H1 (cell line): ENCODE results near the gene KLF9. TPM values are rescaled to one million over a fixed set of nuclear protein-coding genes. Genes with fewer than 3 reads are reported as not detected.
A peak's percentile ranks its signal among the peaks of the same experiment; 100 is the strongest.

ENCODE experiments used
- ASH2L ChIP-seq: fragments of 200-600, 300-600 bp; sonication (generic); IDR thresholded peaks from one replicate; pipeline ENCODE4 v1.7.1; 2017; ENCODE audit warnings: low read length
- BACH1 ChIP-seq: IDR thresholded peaks from 2 replicates; pipeline ENCODE4 v1.6.1; 2012; ENCODE audit warnings: low read length, improper control_type of control experiment
- CBX8 ChIP-seq: fragments of 300-800, 300-1000 bp; sonication (generic); IDR thresholded peaks from 2 replicates; pipeline ENCODE4 v1.7.1; 2016; ENCODE audit warnings: low read depth, low read length, borderline replicate concordance
- CHD2 ChIP-seq: IDR thresholded peaks from 2 replicates; pipeline ENCODE4 v1.6.1; 2012; ENCODE audit warnings: low read length, improper control_type of control experiment
- CTBP2 ChIP-seq: IDR thresholded peaks from 2 replicates; pipeline ENCODE4 v1.7.0; 2011; ENCODE audit warnings: borderline replicate concordance, mild to moderate bottlenecking, moderate library complexity, mixed read lengths, low read length; ENCODE audit not compliant: insufficient read depth, insufficient read length
- E2F6 ChIP-seq: IDR thresholded peaks from 2 replicates; pipeline ENCODE4 v1.6.1; 2012; ENCODE audit warnings: inconsistent platforms
- EGR1 ChIP-seq: IDR thresholded peaks from 2 replicates; pipeline ENCODE4 v1.6.1; 2011; ENCODE audit warnings: low read depth, low read length, borderline replicate concordance
- FOSL1 ChIP-seq: IDR thresholded peaks from 2 replicates; pipeline ENCODE4 v1.6.1; 2011; ENCODE audit warnings: mild to moderate bottlenecking, low read depth, low read length, moderate library complexity; ENCODE audit not compliant: insufficient read depth
- JUND ChIP-seq: IDR thresholded peaks from 2 replicates; pipeline ENCODE4 v1.6.1; 2011; ENCODE audit warnings: mild to moderate bottlenecking, improper control_type of control experiment, low read length
- KDM1A ChIP-seq: fragments of 200-600, 300-600 bp; sonication (generic); IDR thresholded peaks from 2 replicates; pipeline ENCODE4 v1.7.1; 2016; ENCODE audit warnings: mild to moderate bottlenecking, low read length, borderline replicate concordance
- KDM4A ChIP-seq: IDR thresholded peaks from one replicate; pipeline ENCODE4 v1.7.1; 2012; ENCODE audit warnings: low read depth, mild to moderate bottlenecking, moderate library complexity, low read length, inconsistent platforms; ENCODE audit not compliant: severe bottlenecking
- MAX ChIP-seq: IDR thresholded peaks from 2 replicates; pipeline ENCODE4 v1.6.1; 2012; ENCODE audit warnings: inconsistent platforms
- NRF1 ChIP-seq: IDR thresholded peaks from 2 replicates; pipeline ENCODE4 v1.6.1; 2011; ENCODE audit warnings: mild to moderate bottlenecking, low read depth, low read length, improper control_type of control experiment
- RBBP5 ChIP-seq: IDR thresholded peaks from 2 replicates; pipeline ENCODE4 v1.7.1; 2012; ENCODE audit warnings: low read depth, mild to moderate bottlenecking, inconsistent platforms, low read length, moderate library complexity, borderline replicate concordance
- RNF2 ChIP-seq: fragments of 200-900, 300-1000 bp; sonication (generic); IDR thresholded peaks from 2 replicates; pipeline ENCODE4 v1.7.1; 2016; ENCODE audit warnings: borderline replicate concordance, low read depth, mild to moderate bottlenecking, antibody characterized with exemption, low read length; ENCODE audit not compliant: poor library complexity, severe bottlenecking; ENCODE audit errors: missing control alignments
- SIX5 ChIP-seq: IDR thresholded peaks from 2 replicates; pipeline ENCODE4 v1.6.1; 2011; ENCODE audit warnings: mild to moderate bottlenecking, low read depth, low read length
- SP1 ChIP-seq: IDR thresholded peaks from 2 replicates; pipeline ENCODE4 v1.6.1; 2011; ENCODE audit warnings: low read depth, low read length
- SRF ChIP-seq: IDR thresholded peaks from 2 replicates; pipeline ENCODE4 v1.6.1; 2011; ENCODE audit warnings: mild to moderate bottlenecking, low read depth, low read length, moderate library complexity
- TAF1 ChIP-seq: IDR thresholded peaks from 2 replicates; pipeline ENCODE4 v1.6.1; 2011; ENCODE audit warnings: mild to moderate bottlenecking, low read depth, low read length
- TAF7 ChIP-seq: optimal IDR thresholded peaks from 2 replicates; pipeline ENCODE3; 2011; ENCODE audit warnings: low read depth, mild to moderate bottlenecking, inconsistent platforms, low read length, moderate library complexity, borderline replicate concordance
- TCF12 ChIP-seq: IDR thresholded peaks from 2 replicates; pipeline ENCODE4 v1.6.1; 2011; ENCODE audit warnings: low read depth, mild to moderate bottlenecking, low read length
- YY1 ChIP-seq: IDR thresholded peaks from 2 replicates; pipeline ENCODE4 v1.6.1; 2011; ENCODE audit warnings: low read depth, mild to moderate bottlenecking, low read length
- polyA plus RNA-seq, 7 experiments: library from polyadenylated mRNA; depleted of rRNA in 3 of 7; stranded (reverse) in 5 of 7; unstranded in 2 of 7; fragments of >200 nt in 5 of 7; fragments of 200-250 nt in 2 of 7; gene quantifications; 1 replicate in 5 of 7; 2 replicates in 1 of 7; 4 replicates in 1 of 7; pipeline versions ENCODE4 v1.2.1 to v1.2.3, GENCODE V29; 2011 to 2013; ENCODE audit warnings: missing spikeins in 2 of 7, mixed read lengths in 2 of 7
- total RNA-seq: library from RNA; stranded (reverse); fragmentation: NEBNext Ultra II Directional; extraction: Animal tissue kit (Norgen Biotek cat#: 25700); gene quantifications from 2 replicates; pipeline ENCODE4 v1.2.1, GENCODE V29; 2021

Gene KLF9
- total and polyA plus RNA-seq, 2 of the 8 experiments (the other 6 are each of a cell fraction or from before 2014, with no cell fraction given): 0.47 to 0.82 TPM

- no peak for TF ChIP-seq RNF2
- no peak for TF ChIP-seq CTBP2
- TF ChIP-seq YY1: no peak
- TF ChIP-seq TCF12: no peak
- no peak for TF ChIP-seq SRF
- no peak for TF ChIP-seq BACH1
- TF ChIP-seq KDM4A: peak; percentile 75
- no peak for TF ChIP-seq CBX8
- TF ChIP-seq KDM1A: peak; percentile 48; the same call in 1 of the 2 replicates
- peak; percentile 52 for TF ChIP-seq TAF1
- TF ChIP-seq EGR1: no peak
- TF ChIP-seq CHD2: peak; percentile 7; the same call in 1 of the 2 replicates
- no peak for TF ChIP-seq FOSL1
- TF ChIP-seq RBBP5: peak; percentile 46; the same call in 1 of the 2 replicates
- peak; percentile 99 for TF ChIP-seq E2F6
- TF ChIP-seq TAF7: no peak
- TF ChIP-seq NRF1: no peak
- TF ChIP-seq JUND: no peak
- peak; percentile 78 for TF ChIP-seq ASH2L
- TF ChIP-seq SIX5: no peak
- TF ChIP-seq SP1: peak; percentile 40
- TF ChIP-seq MAX: peak; percentile 100
Measured at GRCh38 chr9:70413799-70414775, at the start of gene KLF9 (continued).
